KOPT-K1 (cell line): Measurements from ENCODE around the gene HOMER2.
A peak's percentile ranks its signal among the peaks of the same experiment; 100 is the strongest.
"Not testable (repeated sequence)": the region's sequence is repeated elsewhere in the genome, so short reads cannot be mapped to it uniquely, and the experiment has no call there.

ENCODE experiments used
- H3K27ac ChIP-seq: fragments of 200-600 bp; sonication (generic); 2 replicates; pipeline ENCODE4 v1.5.1; 2016; ENCODE audit warnings: antibody characterized with exemption, mild to moderate bottlenecking, low read depth, low read length; ENCODE audit not compliant: poor library complexity, severe bottlenecking
- H3K36me3 ChIP-seq: fragments of 200-600 bp; sonication (generic); 2 replicates; pipeline ENCODE4 v1.5.1; 2017; ENCODE audit warnings: antibody characterized with exemption, mild to moderate bottlenecking, low read length, moderate library complexity; ENCODE audit not compliant: insufficient read depth
- H3K9me3 ChIP-seq: fragments of 200-600 bp; sonication (generic); 2 replicates; pipeline ENCODE4 v1.5.1; 2017; ENCODE audit warnings: antibody characterized with exemption, low read length, mild to moderate bottlenecking; ENCODE audit not compliant: insufficient read depth, poor library complexity, severe bottlenecking

Gene HOMER2

GRCh38 chr15:82952158-82953081 lies at the start of gene HOMER2:
TSS of gene HOMER2 (minus strand) at chr15:82952720. CDS start at chr15:82952535, 185 bp downstream.
- Histone ChIP-seq H3K9me3 (no peaks in the 10 kb centered on the region), H3K36me3 (no peaks in the 10 kb centered on the region), H3K27ac (peak within 1 kb of the TSS; percentile 23)

GRCh38 chr15:83000672-83001031 lies 48.1 kb upstream of the HOMER2 start:
- not testable (repeated sequence) for H3K36me3 ChIP-seq, H3K9me3 ChIP-seq
- H3K27ac ChIP-seq, result peak overlapping the region; percentile 53

- Histone ChIP-seq H3K36me3 (peaks cover under 1% of the 10 kb centered on the region; the same call in 1 of the 2 replicates), H3K27ac (peak overlapping the region; percentile 53), H3K9me3 (no peaks in the 10 kb centered on the region)
These were observed 47.6 kb upstream of the HOMER2 start for GRCh38 chr15:82999905-83000671.

- H3K36me3 ChIP-seq, result no peaks in the 10 kb centered on the region
- no peak overlapping the region for H3K27ac ChIP-seq
- H3K9me3 ChIP-seq, result no peaks in the 10 kb centered on the region
These were observed 46.9 kb upstream of the HOMER2 start for GRCh38 chr15:82999426-82999825.

- Histone ChIP-seq H3K9me3 (no peaks in the 10 kb centered on the region), H3K36me3 (peaks cover 11% of the 10 kb centered on the region), H3K27ac (no peak overlapping the region)
These were observed 43.4 kb upstream of the HOMER2 start for GRCh38 chr15:82995938-82996337.

- no peaks in the 10 kb centered on the region for H3K9me3 ChIP-seq
- no peak overlapping the region for H3K27ac ChIP-seq
- H3K36me3 ChIP-seq, result peaks cover 17% of the 10 kb centered on the region
These were observed 42.6 kb upstream of the HOMER2 start for GRCh38 chr15:82995076-82995475.

- Histone ChIP-seq H3K27ac (no peak overlapping the region), H3K36me3 (peaks cover 34% of the 10 kb centered on the region), H3K9me3 (no peaks in the 10 kb centered on the region)
These were observed 40.6 kb upstream of the HOMER2 start for GRCh38 chr15:82993144-82993543.

- Histone ChIP-seq H3K27ac (no peak overlapping the region), H3K36me3 (peaks cover 36% of the 10 kb centered on the region), H3K9me3 (no peaks in the 10 kb centered on the region)
These were observed 40.0 kb upstream of the HOMER2 start for GRCh38 chr15:82992436-82992998.

- H3K27ac ChIP-seq, result peak overlapping the region; percentile 84
- no peaks in the 10 kb centered on the region for H3K9me3 ChIP-seq
- H3K36me3 ChIP-seq, result peaks cover 29% of the 10 kb centered on the region
These were observed 33.9 kb upstream of the HOMER2 start for GRCh38 chr15:82986442-82986780.

- Histone ChIP-seq H3K36me3 (peaks cover 24% of the 10 kb centered on the region), H3K27ac (peak within 1 kb of the TSS; percentile 84), H3K9me3 (no peaks in the 10 kb centered on the region)
These were observed 33.3 kb upstream of the HOMER2 start, which contains the start of gene RAMAC for GRCh38 chr15:82985688-82986441. TSS of gene RAMAC (plus strand) at chr15:82986210. CDS start at chr15:82989019, 2,809 bp downstream.

- Histone ChIP-seq H3K36me3 (no peaks in the 10 kb centered on the region; the same call in 1 of the 2 replicates), H3K9me3 (no peaks in the 10 kb centered on the region), H3K27ac (no peak overlapping the region)
These were observed 28.5 kb upstream of the HOMER2 start for GRCh38 chr15:82980981-82981380.

GRCh38 chr15:82979726-82980125 lies 27.2 kb upstream of the HOMER2 start:
- no peaks in the 10 kb centered on the region for H3K9me3 ChIP-seq
- no peak overlapping the region for H3K27ac ChIP-seq
- no peaks in the 10 kb centered on the region; the same call in 1 of the 2 replicates for H3K36me3 ChIP-seq

GRCh38 chr15:82978438-82978837 lies 25.9 kb upstream of the HOMER2 start:
- no peaks in the 10 kb centered on the region for H3K36me3 ChIP-seq
- H3K9me3 ChIP-seq, result no peaks in the 10 kb centered on the region
- H3K27ac ChIP-seq, result no peak overlapping the region

GRCh38 chr15:82977076-82977475 lies 24.6 kb upstream of the HOMER2 start:
- Histone ChIP-seq H3K27ac (no peak overlapping the region), H3K9me3 (no peaks in the 10 kb centered on the region), H3K36me3 (no peaks in the 10 kb centered on the region)
